Astrocyte (in vitro differentiated cells and primary cell): ENCODE data around the gene FADS2.

Experiments used
- EZH2 ChIP-seq: IDR thresholded peaks from 2 replicates; pipeline ENCODE4 v1.6.1; 2012; ENCODE audit warnings: mild to moderate bottlenecking, low read length, inconsistent platforms; ENCODE audit not compliant: insufficient read depth
- TF ChIP-seq, protein P1 (sequence below): IDR thresholded peaks from 2 replicates; pipeline ENCODE4 v1.5.1; 2011; ENCODE audit warnings: low read depth, mild to moderate bottlenecking, inconsistent platforms, low read length, moderate library complexity; ENCODE audit not compliant: insufficient read depth

DNA sequence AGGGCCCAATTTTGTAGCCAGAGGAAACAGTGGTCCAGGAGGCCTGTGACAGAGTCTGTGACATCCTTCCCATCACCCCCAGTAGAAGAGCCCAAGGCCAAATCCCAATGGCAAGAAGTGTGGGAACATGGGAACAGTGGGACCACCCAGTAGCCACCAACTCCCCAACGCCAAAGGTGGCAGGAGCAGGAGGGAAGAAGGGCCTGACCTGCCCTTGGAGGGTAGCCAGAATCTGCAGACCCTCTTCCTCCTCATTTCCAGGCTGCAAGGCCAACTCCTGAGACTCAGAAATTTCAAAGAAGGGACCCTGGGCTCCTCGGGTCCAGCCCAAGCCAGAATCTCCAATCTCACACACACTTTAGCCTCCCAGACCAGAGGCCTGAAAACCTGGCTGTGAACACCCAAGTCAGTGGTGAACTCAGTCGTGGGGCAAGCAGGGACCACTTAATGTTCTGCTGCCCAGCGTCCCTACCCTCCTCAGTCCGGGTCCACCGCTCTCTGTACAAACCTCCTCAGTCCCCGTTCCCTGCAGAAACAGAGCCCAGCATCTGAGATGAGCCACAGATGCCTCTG lies 83.1 kb downstream of the FADS2 start:
- TF ChIP-seq, protein P1, sequence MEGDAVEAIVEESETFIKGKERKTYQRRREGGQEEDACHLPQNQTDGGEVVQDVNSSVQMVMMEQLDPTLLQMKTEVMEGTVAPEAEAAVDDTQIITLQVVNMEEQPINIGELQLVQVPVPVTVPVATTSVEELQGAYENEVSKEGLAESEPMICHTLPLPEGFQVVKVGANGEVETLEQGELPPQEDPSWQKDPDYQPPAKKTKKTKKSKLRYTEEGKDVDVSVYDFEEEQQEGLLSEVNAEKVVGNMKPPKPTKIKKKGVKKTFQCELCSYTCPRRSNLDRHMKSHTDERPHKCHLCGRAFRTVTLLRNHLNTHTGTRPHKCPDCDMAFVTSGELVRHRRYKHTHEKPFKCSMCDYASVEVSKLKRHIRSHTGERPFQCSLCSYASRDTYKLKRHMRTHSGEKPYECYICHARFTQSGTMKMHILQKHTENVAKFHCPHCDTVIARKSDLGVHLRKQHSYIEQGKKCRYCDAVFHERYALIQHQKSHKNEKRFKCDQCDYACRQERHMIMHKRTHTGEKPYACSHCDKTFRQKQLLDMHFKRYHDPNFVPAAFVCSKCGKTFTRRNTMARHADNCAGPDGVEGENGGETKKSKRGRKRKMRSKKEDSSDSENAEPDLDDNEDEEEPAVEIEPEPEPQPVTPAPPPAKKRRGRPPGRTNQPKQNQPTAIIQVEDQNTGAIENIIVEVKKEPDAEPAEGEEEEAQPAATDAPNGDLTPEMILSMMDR, result no peak
- no peak for TF ChIP-seq EZH2
